ENCODE data around the gene USP6NL.

- TF ChIP-seq POLR2A (IDR thresholded peaks at IDR 0.05) (no peak), CTCF (IDR thresholded peaks at IDR 0.05) (no peak)
Measured at GRCh38 chr10:11505639-11506038, 105.8 kb downstream of the USP6NL start.
